K562 (cell line): ENCODE results near the gene HYAL3. TPM values are rescaled to one million over a fixed set of nuclear protein-coding genes. Genes with fewer than 3 reads are reported as not detected.

Experiments used
- DEAF1 ChIP-seq: fragments of 450-650 bp; formaldehyde crosslinking; IDR thresholded peaks from 2 replicates; pipeline ENCODE4 v1.4.0; 2020; ENCODE audit warnings: mild to moderate bottlenecking, moderate library complexity
- GABPB2 ChIP-seq: fragments of 250-450 bp; sonication (Bioruptor Pico); conservative IDR thresholded peaks from 2 replicates; pipeline ENCODE4 v1.5.1; 2021; ENCODE audit warnings: mild to moderate bottlenecking
- KAT8 ChIP-seq: fragments of 450-650 bp; IDR thresholded peaks from 2 replicates; pipeline ENCODE4 v1.6.1; 2016; ENCODE audit warnings: low read depth, mild to moderate bottlenecking
- MAZ ChIP-seq, 2 experiments: fragments of 450-650 bp in 1 of 2; sonication (generic) in 1 of 2; formaldehyde crosslinking; IDR thresholded peaks in 1 of 2; conservative IDR thresholded peaks in 1 of 2; 2 replicates each; pipeline versions ENCODE4 v1.4.0 to v1.5.0; 2020; ENCODE audit warnings: mild to moderate bottlenecking in 1 of 2, missing genetic modification reagents in 1 of 2
- PRMT5 ChIP-seq: sonication (generic); formaldehyde crosslinking; IDR thresholded peaks from 2 replicates; pipeline ENCODE4 v1.5.0; 2020; ENCODE audit warnings: missing genetic modification reagents
- RBM14 ChIP-seq: fragments of 200-400 bp; formaldehyde crosslinking; IDR thresholded peaks from 2 replicates; pipeline ENCODE4 v1.6.1; 2018; ENCODE audit warnings: low read depth, mild to moderate bottlenecking, low read length, moderate library complexity, borderline replicate concordance; ENCODE audit not compliant: insufficient read depth
- SIX5 ChIP-seq, 2 experiments: IDR thresholded peaks; 2 replicates each; pipeline ENCODE4 v1.6.1; 2011; ENCODE audit warnings: low read length in 2 of 2, borderline replicate concordance in 1 of 2, low read depth in 1 of 2, mild to moderate bottlenecking in 1 of 2, moderate library complexity in 1 of 2; ENCODE audit not compliant: insufficient read depth in 1 of 2
- SMARCB1 ChIP-seq: IDR thresholded peaks from 2 replicates; pipeline ENCODE4 v1.6.1; 2011; ENCODE audit warnings: improper control_type of control experiment, low read depth; ENCODE audit not compliant: insufficient read length
- SMC3 ChIP-seq: conservative IDR thresholded peaks from 2 replicates; pipeline ENCODE4 v1.6.1; 2011; ENCODE audit warnings: low read depth, low read length, improper control_type of control experiment; ENCODE audit not compliant: insufficient read depth
- YY1 ChIP-seq, 3 experiments: IDR thresholded peaks; 2 replicates each; pipeline ENCODE4 v1.6.1; 2011; ENCODE audit warnings: low read length in 2 of 3, mild to moderate bottlenecking in 2 of 3, moderate library complexity in 2 of 3, borderline replicate concordance in 1 of 3, control low read depth in 1 of 3, low read depth in 1 of 3; ENCODE audit not compliant: insufficient read depth in 3 of 3, insufficient replicate concordance in 2 of 3, control insufficient read depth in 1 of 3, insufficient read length in 1 of 3; ENCODE audit errors: extremely low read depth in 1 of 3
- ZBTB33 ChIP-seq: sonication (generic); formaldehyde crosslinking; IDR thresholded peaks from 2 replicates; pipeline ENCODE4 v1.8.1; 2023; ENCODE audit warnings: mild to moderate bottlenecking, missing genetic modification reagents
- ZFX ChIP-seq: sonication (generic); formaldehyde crosslinking; IDR thresholded peaks from 2 replicates; pipeline ENCODE4 v1.8.0; 2022; ENCODE audit warnings: mild to moderate bottlenecking, missing genetic modification reagents, moderate library complexity
- ZNF217 ChIP-seq: sonication (generic); formaldehyde crosslinking; IDR thresholded peaks from 2 replicates; pipeline ENCODE4 v1.8.0; 2022; ENCODE audit warnings: mild to moderate bottlenecking, missing genetic modification reagents
- polyA plus RNA-seq, 8 experiments: library from polyadenylated mRNA; depleted of rRNA in 4 of 8; stranded (reverse) in 5 of 8; unstranded in 3 of 8; fragments of >200 nt; fragmentation: Nextera tagmentation in 2 of 8; fragmentation: Illumina TruSeq in 1 of 8; extraction: Ambion mirVana in 2 of 8; extraction: Trizol in 1 of 8; gene quantifications; 2 replicates each; pipeline versions ENCODE4 v1.2.1 to v1.2.3, GENCODE V29; 2011 to 2014; ENCODE audit warnings: inconsistent platforms in 1 of 8, missing spikeins in 1 of 8
- total RNA-seq, 7 experiments: library from RNA; depleted of rRNA in 6 of 7; stranded (reverse); fragments of >200 nt in 6 of 7; fragmentation: Illumina TruSeq in 2 of 7; extraction: Trizol in 2 of 7; gene quantifications; 2 replicates each; pipeline versions ENCODE4 v1.2.1 to v1.2.3, GENCODE V29; 2011 to 2021; ENCODE audit warnings: low replicate concordance in 1 of 7
- TF ChIP-seq, protein P1 (sequence below): sonication (generic); formaldehyde crosslinking; IDR thresholded peaks from 2 replicates; pipeline ENCODE4 v1.9.0; 2022; ENCODE audit warnings: mild to moderate bottlenecking, missing genetic modification reagents
- TF ChIP-seq, protein P2 (sequence below): fragments of 250-450 bp; sonication (Bioruptor Pico); IDR thresholded peaks from 2 replicates; pipeline ENCODE4 v1.8.0; 2021; ENCODE audit warnings: mild to moderate bottlenecking, moderate library complexity

HYAL3 gene
- total and polyA plus RNA-seq, 9 of the 15 experiments (the other 6 are each of a cell fraction or from before 2014, with no cell fraction given), result 0.38 to 9.1 (median 6.8) TPM

GRCh38 chr3:50340448-50341329, 41.5 kb upstream of the HYAL3 start, which contains the start of gene RASSF1 (continued):
- no peak for TF ChIP-seq ZNF217 (CRISPR knock-in tag)
- TF ChIP-seq SMC3, result no peak
- no peak for TF ChIP-seq PRMT5
- TF ChIP-seq, protein P1, sequence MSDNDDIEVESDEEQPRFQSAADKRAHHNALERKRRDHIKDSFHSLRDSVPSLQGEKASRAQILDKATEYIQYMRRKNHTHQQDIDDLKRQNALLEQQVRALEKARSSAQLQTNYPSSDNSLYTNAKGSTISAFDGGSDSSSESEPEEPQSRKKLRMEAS (CRISPR knock-in tag), result peak; percentile 72
- TF ChIP-seq DEAF1 (CRISPR knock-in tag), result no peak
- 0 out of 2 replicates have a peak, but pooled peaks have one; percentile 49 for TF ChIP-seq RBM14
- no peak for TF ChIP-seq KAT8
- TF ChIP-seq GABPB2 (CRISPR knock-in tag), result no peak
- peak; percentile 55 to 63; a peak in 3 of 4 replicates for TF ChIP-seq MAZ (CRISPR knock-in tag; conservative IDR thresholded peaks at IDR 0.05 in 1 of 2, IDR thresholded peaks at IDR 0.05 in 1 of 2)
- TF ChIP-seq ZBTB33 (CRISPR knock-in tag), result peak; percentile 86
- no peak for TF ChIP-seq SIX5 (IDR thresholded peaks at IDR 0.05; ENCODE audit: borderline replicate concordance in 1 of 2, insufficient read depth in 1 of 2, low read depth in 1 of 2, low read length in 2 of 2)
- peak in 2 of 3 experiments; percentile 52 to 63 for TF ChIP-seq YY1 (IDR thresholded peaks at IDR 0.05; ENCODE audit: borderline replicate concordance in 1 of 3, control insufficient read depth in 1 of 3, extremely low read depth in 1 of 3, insufficient read depth in 3 of 3, insufficient read length in 1 of 3, insufficient replicate concordance in 2 of 3, low read depth in 1 of 3, low read length in 2 of 3)
- TF ChIP-seq, protein P2, sequence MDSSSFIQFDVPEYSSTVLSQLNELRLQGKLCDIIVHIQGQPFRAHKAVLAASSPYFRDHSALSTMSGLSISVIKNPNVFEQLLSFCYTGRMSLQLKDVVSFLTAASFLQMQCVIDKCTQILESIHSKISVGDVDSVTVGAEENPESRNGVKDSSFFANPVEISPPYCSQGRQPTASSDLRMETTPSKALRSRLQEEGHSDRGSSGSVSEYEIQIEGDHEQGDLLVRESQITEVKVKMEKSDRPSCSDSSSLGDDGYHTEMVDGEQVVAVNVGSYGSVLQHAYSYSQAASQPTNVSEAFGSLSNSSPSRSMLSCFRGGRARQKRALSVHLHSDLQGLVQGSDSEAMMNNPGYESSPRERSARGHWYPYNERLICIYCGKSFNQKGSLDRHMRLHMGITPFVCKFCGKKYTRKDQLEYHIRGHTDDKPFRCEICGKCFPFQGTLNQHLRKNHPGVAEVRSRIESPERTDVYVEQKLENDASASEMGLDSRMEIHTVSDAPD, result no peak
- no peak for TF ChIP-seq SMARCB1
- TF ChIP-seq ZFX (CRISPR knock-in tag), result peak; percentile 88
